Measurements from ENCODE around the gene IDS. TPM values are rescaled to one million over a fixed set of nuclear protein-coding genes. Genes with fewer than 3 reads are reported as not detected.
"Not testable (repeated sequence)": the region's sequence is repeated elsewhere in the genome, so short reads cannot be mapped to it uniquely, and the experiment has no call there.

IDS gene, protein sequence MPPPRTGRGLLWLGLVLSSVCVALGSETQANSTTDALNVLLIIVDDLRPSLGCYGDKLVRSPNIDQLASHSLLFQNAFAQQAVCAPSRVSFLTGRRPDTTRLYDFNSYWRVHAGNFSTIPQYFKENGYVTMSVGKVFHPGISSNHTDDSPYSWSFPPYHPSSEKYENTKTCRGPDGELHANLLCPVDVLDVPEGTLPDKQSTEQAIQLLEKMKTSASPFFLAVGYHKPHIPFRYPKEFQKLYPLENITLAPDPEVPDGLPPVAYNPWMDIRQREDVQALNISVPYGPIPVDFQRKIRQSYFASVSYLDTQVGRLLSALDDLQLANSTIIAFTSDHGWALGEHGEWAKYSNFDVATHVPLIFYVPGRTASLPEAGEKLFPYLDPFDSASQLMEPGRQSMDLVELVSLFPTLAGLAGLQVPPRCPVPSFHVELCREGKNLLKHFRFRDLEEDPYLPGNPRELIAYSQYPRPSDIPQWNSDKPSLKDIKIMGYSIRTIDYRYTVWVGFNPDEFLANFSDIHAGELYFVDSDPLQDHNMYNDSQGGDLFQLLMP
- total RNA-seq = 23.2 TPM

- peak; percentile 92 for ATAC-seq
Observed at GRCh38 chrX:149504915-149505651, at the start of gene IDS. Gene IDS (minus strand): TSS chrX:149505306. CDS start chrX:149505137, 169 bp downstream.

DNA sequence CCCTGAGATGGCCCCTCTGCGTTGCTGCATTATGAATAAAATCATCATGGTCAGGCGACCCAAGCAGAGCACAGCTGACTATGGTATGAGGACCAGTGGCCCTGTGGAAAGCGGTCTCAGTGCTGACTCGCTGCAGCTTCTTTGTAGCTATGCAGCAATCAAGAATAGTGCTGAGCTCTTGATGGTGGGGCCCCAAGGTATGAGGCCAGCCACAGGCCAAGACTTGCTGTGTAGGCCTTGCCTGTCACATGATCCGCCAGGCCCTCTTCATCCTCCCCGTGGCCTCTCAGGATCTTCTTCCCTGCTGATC, 46.8 kb upstream of the IDS start:
- ATAC-seq = peak; percentile 29

DNA sequence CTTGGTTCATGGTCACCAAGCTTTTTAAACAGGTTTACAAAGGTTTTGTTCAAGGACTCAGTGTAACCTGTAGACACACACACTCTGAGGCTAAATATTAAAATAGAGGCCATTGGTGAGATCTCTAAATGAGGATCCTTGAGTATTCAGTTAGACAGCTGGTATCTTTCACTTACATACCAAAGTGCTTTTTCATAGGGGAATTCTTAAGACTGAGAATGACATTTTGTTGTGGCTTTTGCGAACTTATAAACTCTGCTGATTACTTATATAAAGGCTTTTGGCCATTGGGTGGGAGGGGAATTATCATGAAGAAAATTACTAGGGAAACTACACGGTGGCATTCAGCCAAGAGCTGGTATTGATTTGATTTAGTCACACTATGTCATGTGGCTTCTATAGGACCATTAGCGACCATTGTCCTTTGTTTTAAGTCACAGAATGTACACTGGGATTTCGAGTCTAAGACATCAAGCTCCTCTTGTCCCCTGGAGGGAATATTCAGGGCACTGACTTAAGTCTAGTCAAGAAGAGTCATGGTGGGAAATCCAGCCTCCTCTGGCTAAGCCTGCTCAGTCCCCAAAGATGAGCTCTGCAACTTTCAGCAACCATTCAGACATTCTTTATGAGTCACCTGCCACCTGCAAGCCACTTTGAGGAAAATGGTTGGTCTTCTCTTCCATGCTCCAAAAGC, 46.3 kb upstream of the IDS start:
- not testable (repeated sequence) for ATAC-seq

DNA sequence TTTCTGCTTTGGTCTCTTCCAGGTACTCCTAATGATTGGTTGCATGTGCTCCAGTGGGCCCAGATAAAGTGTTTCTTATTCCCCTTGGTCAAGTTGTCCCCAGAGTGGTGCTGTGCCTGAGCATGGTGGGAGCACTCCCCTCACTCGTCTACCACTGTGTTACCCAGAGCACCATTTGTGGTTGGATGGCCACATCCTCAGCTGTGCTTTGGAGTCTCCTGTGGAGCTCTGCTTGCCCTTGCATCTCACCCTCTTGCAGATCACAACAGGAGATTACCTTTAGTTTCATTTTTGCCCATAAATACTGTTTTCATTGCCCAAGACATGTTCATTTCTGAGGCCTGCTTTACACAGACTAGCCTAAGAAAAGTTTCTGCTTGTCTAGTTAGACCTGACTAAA, 45.3 kb upstream of the IDS start:
- not testable (repeated sequence) for ATAC-seq

DNA sequence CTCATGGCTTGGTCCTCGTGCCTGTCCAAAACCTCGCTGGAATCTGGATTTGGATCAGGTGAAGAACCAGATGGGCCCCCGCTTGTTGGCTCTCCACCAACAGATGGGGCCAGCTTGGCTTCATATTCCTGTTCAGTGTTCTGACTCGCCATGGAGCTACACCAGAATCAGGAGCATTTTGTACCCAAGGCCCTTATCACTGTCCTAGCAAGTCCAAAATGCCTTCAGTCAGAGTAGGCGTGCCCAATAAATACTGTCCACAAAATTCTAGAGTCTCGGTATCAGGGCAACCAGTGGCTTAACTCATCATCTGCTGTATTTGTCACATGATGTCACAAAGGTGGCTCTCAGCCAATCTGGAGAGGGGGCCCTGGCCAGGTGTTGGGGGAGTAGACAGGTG, 44.6 kb upstream of the IDS start, which contains the start of gene HSFX3:
Gene HSFX3 (minus strand): TSS at position 224 of the 400 bp plus-strand sequence. CDS start 72 bp downstream, at position 152.
- not testable (repeated sequence) for ATAC-seq

- ATAC-seq = not testable (repeated sequence)
Observed at GRCh38 chrX:149547782-149548181, 42.7 kb upstream of the IDS start.

- ATAC-seq = not testable (repeated sequence)
Observed at GRCh38 chrX:149546962-149547361, 41.9 kb upstream of the IDS start.

DNA sequence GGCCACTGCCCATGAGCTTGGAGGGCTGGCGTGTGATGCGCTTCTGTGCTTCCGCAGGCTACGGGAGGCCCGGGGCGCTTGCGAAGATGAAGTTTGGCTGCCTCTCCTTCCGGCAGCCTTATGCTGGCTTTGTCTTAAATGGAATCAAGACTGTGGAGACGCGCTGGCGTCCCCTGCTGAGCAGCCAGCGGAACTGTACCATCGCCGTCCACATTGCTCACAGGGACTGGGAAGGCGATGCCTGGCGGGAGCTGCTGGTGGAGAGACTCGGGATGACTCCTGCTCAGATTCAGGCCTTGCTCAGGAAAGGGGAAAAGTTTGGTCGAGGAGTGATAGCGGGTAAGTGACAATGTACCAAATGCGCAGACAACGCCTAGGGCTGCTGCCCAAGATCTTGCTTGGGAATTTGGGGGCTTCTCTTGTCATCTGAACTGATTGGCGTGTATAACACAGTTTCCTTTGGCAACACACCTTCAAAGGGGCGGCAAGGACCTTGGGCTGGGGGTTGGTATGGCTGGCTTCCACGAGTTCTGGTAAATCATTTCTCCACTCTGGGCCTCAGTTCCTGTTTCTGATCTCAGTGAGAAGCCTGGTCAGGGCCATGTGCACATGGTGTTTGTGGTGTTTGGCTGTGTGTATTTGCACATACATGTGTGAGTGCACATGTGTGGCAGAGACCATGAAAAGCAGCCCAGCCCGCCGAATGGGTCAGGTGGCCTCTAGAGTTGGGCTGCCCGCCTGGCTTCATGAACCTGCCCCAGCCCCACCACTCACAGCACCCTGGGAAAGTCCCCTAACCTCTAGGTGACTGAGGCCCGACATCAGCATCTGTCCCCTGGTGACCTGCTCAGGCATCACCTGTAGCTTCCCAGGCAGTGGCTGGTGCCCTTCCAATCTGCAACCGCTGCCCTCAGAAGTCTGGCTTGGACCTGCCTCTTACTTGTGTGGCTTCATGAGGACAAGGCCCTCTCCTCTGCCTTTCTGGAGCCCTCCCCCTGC, 40.7 kb upstream of the IDS start:
- not testable (repeated sequence) for ATAC-seq

GRCh38 chrX:149541521-149542047, 36.5 kb upstream of the IDS start:
- ATAC-seq = no peak

GRCh38 chrX:149540621-149541520, 35.8 kb upstream of the IDS start, which contains the start of gene EOLA1:
Gene EOLA1 (plus strand): TSS chrX:149541012. CDS start chrX:149545631, 4,619 bp downstream.
- ATAC-seq = peak; percentile 81

- ATAC-seq = peak; percentile 77
Observed at GRCh38 chrX:149540131-149540620, 35.1 kb upstream of the IDS start.

DNA sequence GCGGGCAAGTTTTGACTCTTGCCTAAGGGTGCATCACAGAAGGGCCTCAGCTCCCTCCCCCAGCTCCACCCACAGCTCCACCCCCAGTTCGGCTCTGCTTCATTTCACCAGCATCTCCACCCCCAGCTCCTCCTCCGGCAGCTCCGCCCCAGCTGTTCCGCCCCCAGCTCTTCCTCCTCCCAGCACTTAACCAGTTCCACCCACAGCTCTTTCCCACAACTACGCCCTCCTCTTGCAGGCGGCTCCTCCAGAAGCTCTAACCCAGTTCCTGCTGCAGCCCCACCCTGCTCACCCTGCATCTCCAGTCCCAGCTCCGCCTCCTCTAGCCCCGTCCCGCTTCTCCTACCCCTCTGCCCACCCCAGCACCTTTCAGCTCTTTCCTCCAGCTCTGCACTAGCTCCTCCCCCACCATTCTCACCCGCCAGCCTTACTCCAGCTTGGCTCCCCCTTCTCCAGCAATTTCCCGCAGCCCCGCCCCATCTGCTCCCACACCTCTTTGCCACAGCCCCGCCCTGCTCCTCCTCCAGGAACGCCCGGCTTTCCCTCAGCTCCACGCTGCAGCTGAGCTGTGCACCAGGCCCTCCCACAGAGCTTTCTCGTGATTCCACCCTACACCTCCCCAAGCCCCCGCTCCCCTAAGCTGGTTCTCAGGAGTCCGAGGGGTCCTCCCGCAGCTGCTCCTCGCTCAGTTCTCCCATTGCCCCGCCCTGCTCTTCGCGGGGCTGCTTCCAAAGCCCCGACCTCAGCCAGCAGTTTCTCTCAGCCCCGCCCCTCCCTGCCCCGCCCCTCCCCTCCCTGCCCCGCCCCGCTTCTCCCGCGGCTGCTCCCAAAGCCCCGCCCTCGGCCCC, 34.4 kb upstream of the IDS start:
- ATAC-seq = peak; percentile 68

DNA sequence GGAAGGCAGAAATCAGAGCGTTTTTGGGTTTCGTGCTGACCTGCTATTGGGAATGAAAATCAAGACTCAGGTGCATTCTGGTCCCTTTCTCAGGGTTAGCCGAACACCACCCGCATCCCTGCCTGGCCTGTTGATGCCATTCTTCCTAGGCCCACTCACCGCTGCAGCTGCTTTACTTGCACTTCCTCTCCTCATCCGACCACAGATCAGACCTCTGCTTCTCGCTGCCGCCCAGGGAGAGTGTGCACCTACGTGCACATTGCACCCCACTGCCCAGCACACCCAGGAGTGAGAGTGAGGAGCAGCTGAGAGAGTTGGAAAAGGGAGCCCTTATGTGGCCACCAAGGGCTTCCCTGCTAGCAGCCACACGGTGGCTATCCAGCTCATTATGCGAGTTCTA, 32.4 kb upstream of the IDS start:
- not testable (repeated sequence) for ATAC-seq

GRCh38 chrX:149534926-149535602, 30.0 kb upstream of the IDS start:
- not testable (repeated sequence) for ATAC-seq

DNA sequence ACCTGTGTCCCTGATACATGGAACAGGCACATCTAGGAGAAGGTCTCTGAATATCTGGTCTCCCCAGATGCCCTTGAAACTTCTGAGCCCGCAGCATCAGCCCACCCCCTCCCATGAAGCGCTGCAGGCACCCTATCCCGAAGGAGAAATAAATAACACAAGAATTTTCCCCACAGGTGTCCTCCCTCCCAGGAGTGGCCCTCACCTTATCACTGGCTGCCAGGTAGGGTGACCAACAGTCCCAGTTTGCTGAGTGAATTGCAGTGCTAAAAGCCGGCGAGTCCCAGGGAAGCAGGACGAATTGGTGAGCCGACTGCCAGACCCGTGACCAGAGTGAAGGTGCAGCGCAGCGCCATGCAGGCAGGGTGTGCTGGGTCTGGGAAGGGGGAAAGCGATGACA, 28.9 kb upstream of the IDS start:
- ATAC-seq = not testable (repeated sequence)

DNA sequence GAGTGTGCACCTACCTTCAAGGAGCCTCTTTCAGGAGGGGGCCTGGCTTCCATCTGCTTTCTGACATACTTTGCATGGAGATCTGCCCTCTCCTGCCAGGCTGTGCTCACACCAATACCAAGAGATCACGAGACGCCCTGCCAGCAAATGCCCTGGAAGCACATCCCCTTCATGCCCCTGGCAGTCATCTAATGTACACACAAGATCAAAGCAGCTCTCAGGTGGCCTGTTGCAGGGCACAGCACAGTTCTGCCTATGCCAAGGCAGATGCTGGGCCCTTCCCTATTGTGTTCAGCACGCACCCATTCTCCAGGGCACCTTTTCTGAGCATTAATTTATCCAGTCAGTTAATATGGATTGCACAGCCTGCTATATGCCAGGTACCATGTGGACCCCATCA, 27.8 kb upstream of the IDS start:
- ATAC-seq = not testable (repeated sequence)

DNA sequence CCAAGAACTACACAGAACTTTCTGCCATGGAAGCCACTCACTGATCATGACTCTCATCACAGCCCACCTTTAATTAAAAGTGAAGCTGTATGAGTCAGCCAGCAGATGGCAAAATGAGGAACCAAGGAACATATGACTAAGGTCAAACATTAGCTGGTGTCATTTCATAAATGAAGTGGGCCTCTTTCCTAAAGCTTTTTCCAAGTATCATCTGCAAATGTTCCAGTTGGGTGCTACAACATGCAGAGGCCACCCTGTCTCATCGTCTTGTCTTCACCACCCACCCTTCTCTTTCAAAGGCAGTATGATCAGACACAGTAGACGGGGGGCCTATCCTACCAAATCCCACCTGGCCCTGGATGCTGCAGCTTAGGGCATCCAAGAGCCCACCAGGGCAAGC, 26.5 kb upstream of the IDS start:
- no peak for ATAC-seq

DNA sequence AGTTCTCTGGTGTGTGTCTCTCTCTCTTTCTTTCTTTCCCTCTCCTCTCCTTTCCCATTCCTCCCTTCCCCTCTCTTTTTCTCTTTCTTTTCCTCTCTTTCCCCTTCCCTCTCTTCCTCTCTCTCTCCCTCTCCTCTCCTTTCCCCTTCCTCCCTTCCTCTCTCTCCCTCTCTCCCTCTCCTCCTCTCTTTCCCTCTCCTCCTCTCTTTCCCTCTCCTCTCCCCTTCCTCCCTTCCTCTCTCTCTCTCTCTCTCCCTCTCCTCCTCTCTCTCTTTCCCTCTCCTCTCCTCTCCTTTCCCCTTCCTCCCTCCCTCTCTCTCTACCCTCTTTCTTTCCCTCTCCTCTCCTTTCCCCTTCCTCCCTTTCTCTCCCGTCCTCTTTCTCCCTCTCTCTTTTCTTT, 23.3 kb upstream of the IDS start:
- no peak for ATAC-seq
